ENCODE results near the gene UBE2E2.
A peak's percentile ranks its signal among the peaks of the same experiment; 100 is the strongest.

The UBE2E2 gene

GRCh38 chr3:23600167-23600871 is 397.2 kb downstream of the UBE2E2 start:
- peak; percentile 86 for DNase-seq (ENCODE audit: low read depth)
- no peak overlapping the region for H3K4me3 ChIP-seq (ENCODE audit: low read length)
- TF ChIP-seq, protein P1, sequence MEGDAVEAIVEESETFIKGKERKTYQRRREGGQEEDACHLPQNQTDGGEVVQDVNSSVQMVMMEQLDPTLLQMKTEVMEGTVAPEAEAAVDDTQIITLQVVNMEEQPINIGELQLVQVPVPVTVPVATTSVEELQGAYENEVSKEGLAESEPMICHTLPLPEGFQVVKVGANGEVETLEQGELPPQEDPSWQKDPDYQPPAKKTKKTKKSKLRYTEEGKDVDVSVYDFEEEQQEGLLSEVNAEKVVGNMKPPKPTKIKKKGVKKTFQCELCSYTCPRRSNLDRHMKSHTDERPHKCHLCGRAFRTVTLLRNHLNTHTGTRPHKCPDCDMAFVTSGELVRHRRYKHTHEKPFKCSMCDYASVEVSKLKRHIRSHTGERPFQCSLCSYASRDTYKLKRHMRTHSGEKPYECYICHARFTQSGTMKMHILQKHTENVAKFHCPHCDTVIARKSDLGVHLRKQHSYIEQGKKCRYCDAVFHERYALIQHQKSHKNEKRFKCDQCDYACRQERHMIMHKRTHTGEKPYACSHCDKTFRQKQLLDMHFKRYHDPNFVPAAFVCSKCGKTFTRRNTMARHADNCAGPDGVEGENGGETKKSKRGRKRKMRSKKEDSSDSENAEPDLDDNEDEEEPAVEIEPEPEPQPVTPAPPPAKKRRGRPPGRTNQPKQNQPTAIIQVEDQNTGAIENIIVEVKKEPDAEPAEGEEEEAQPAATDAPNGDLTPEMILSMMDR (conservative IDR thresholded peaks at IDR 0.05; ENCODE audit: low read length): no peak

DNA sequence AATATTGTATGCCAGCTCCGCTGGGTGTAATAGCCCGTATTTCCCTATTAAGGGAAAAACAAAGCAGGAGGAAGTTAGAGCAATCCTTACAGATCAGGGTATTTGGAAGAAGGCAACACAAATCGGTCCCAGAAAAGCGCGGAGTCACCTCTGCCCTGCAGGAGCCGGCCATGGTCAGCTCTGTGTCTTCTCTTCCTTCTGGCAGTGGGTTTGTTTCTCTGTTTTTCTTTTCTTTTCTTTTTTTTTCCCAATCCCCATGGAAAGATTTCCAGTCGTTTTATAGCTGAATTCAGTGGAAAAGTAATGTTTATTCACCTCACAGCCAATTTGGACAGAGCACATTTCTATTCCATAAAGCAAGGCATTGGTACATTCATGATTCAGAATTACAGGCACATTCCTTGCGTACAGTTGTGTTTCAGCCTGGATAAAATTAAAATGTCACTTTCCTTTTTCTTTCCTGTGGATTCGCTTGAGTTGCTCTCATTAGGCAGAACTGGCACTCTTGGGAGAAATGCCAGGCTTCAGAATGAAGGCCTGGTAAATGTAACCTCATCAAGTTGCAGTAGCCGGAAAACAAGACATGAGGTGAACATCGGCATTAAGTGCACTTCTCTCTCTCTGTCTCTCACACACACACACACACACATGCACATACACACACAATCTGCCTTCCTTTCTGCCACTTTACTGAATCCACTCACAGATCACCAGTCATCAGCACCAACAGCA is 398.1 kb downstream of the UBE2E2 start:
- H3K4me3 ChIP-seq (ENCODE audit: low read length): no peak overlapping the region
- TF ChIP-seq, protein P1 (conservative IDR thresholded peaks at IDR 0.05; ENCODE audit: low read length): no peak
- peak; percentile 24 for DNase-seq (ENCODE audit: low read depth)

GRCh38 chr3:23602971-23603370 is 399.8 kb downstream of the UBE2E2 start:
- TF ChIP-seq, protein P1 (conservative IDR thresholded peaks at IDR 0.05; ENCODE audit: low read length): no peak
- no peak overlapping the region for H3K4me3 ChIP-seq (ENCODE audit: low read length)
- DNase-seq (ENCODE audit: low read depth): no peak

GRCh38 chr3:23607184-23607847 is 404.2 kb downstream of the UBE2E2 start:
- TF ChIP-seq, protein P1 (conservative IDR thresholded peaks at IDR 0.05; ENCODE audit: low read length): no peak
- H3K4me3 ChIP-seq (ENCODE audit: low read length): no peak overlapping the region
- peak; percentile 9 for DNase-seq (ENCODE audit: low read depth)

- DNase-seq (ENCODE audit: low read depth): no peak
- no peak overlapping the region for H3K4me3 ChIP-seq (ENCODE audit: low read length)
- TF ChIP-seq, protein P1 (conservative IDR thresholded peaks at IDR 0.05; ENCODE audit: low read length): no peak
Measured at GRCh38 chr3:23608650-23609049, 405.5 kb downstream of the UBE2E2 start.

DNA sequence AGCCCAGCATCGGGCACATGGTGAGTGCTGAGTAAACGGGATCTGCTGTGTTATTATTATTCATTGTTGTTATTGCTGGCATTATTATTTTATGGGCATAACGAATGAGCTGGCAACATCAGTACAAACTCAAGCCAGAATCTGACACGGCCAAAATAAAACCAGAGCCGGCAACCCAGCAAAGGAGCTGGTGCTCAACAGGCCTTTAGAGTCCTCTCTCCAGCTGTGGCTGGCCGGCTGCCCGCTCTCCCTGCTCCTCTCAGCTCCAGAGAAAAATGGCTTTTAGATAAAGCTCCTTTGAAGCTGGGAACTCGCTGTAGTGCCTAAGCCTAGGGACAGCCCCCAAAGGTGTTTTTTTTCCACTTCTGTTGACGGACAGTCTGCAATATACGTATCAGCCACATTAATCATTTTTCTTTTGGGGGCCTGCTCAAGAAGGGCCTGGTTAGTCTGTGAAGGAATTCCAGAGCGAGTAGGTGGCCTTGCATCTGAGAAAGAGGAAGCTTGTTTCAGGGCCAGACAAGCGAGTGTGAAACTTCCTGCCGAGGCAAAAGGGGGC is 408.7 kb downstream of the UBE2E2 start:
- TF ChIP-seq, protein P1 (conservative IDR thresholded peaks at IDR 0.05; ENCODE audit: low read length): no peak
- no peak overlapping the region; the same call in 1 of the 2 replicates for H3K4me3 ChIP-seq (ENCODE audit: low read length)
- DNase-seq (ENCODE audit: low read depth): peak; percentile 64
